Ishikawa (cell line): Measurements from ENCODE around the gene TNFAIP8L3.

ENCODE experiments used
- CEBPB ChIP-seq: IDR thresholded peaks from 2 replicates; pipeline ENCODE4 v1.6.1; 2012
- CREB1 ChIP-seq: IDR thresholded peaks from 2 replicates; pipeline ENCODE4 v1.6.1; 2012; ENCODE audit warnings: low read depth
- EGR1 ChIP-seq: IDR thresholded peaks from 2 replicates; pipeline ENCODE4 v1.6.1; 2012
- EP300 ChIP-seq: IDR thresholded peaks from 2 replicates; pipeline ENCODE4 v1.6.1; 2012; ENCODE audit warnings: borderline replicate concordance
- FOXM1 ChIP-seq: IDR thresholded peaks from 2 replicates; pipeline ENCODE4 v1.6.1; 2012; ENCODE audit warnings: low read depth, borderline replicate concordance
- NFIC ChIP-seq: IDR thresholded peaks from 2 replicates; pipeline ENCODE4 v1.6.1; 2012
- RAD21 ChIP-seq: IDR thresholded peaks from 2 replicates; pipeline ENCODE4 v1.6.1; 2012; ENCODE audit warnings: low read depth
- TAF1 ChIP-seq: IDR thresholded peaks from 2 replicates; pipeline ENCODE4 v1.6.1; 2012; ENCODE audit warnings: low read depth, mild to moderate bottlenecking
- TCF12 ChIP-seq: IDR thresholded peaks from 2 replicates; pipeline ENCODE4 v1.6.1; 2012; ENCODE audit warnings: low read depth
- TEAD4 ChIP-seq: IDR thresholded peaks from 2 replicates; pipeline ENCODE4 v1.6.1; 2012
- YY1 ChIP-seq: IDR thresholded peaks from 2 replicates; pipeline ENCODE4 v1.6.1; 2012; ENCODE audit warnings: low read depth
- ZBTB7A ChIP-seq: IDR thresholded peaks from 2 replicates; pipeline ENCODE4 v1.6.1; 2012; ENCODE audit warnings: low read depth
- TF ChIP-seq, protein P1 (sequence below): IDR thresholded peaks from 2 replicates; pipeline ENCODE4 v1.6.1; 2012
- TF ChIP-seq, protein P2 (sequence below): IDR thresholded peaks from 2 replicates; pipeline ENCODE4 v1.6.1; 2012; ENCODE audit warnings: low read depth, mild to moderate bottlenecking
- TF ChIP-seq, protein P3 (sequence below): IDR thresholded peaks from 2 replicates; pipeline ENCODE4 v1.6.1; 2012

The TNFAIP8L3 gene

GRCh38 chr15:51046799-51047449, 47.8 kb downstream of the TNFAIP8L3 start:
- TF ChIP-seq, protein P1, sequence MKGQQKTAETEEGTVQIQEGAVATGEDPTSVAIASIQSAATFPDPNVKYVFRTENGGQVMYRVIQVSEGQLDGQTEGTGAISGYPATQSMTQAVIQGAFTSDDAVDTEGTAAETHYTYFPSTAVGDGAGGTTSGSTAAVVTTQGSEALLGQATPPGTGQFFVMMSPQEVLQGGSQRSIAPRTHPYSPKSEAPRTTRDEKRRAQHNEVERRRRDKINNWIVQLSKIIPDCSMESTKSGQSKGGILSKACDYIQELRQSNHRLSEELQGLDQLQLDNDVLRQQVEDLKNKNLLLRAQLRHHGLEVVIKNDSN, result no peak
- TF ChIP-seq EGR1 (no peak), CREB1 (no peak), FOXM1 (no peak), YY1 (no peak), NFIC (no peak), TAF1 (no peak), TEAD4 (no peak), RAD21 (no peak)
- TF ChIP-seq, protein P2, sequence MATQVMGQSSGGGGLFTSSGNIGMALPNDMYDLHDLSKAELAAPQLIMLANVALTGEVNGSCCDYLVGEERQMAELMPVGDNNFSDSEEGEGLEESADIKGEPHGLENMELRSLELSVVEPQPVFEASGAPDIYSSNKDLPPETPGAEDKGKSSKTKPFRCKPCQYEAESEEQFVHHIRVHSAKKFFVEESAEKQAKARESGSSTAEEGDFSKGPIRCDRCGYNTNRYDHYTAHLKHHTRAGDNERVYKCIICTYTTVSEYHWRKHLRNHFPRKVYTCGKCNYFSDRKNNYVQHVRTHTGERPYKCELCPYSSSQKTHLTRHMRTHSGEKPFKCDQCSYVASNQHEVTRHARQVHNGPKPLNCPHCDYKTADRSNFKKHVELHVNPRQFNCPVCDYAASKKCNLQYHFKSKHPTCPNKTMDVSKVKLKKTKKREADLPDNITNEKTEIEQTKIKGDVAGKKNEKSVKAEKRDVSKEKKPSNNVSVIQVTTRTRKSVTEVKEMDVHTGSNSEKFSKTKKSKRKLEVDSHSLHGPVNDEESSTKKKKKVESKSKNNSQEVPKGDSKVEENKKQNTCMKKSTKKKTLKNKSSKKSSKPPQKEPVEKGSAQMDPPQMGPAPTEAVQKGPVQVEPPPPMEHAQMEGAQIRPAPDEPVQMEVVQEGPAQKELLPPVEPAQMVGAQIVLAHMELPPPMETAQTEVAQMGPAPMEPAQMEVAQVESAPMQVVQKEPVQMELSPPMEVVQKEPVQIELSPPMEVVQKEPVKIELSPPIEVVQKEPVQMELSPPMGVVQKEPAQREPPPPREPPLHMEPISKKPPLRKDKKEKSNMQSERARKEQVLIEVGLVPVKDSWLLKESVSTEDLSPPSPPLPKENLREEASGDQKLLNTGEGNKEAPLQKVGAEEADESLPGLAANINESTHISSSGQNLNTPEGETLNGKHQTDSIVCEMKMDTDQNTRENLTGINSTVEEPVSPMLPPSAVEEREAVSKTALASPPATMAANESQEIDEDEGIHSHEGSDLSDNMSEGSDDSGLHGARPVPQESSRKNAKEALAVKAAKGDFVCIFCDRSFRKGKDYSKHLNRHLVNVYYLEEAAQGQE, result no peak
- TF ChIP-seq, protein P3, sequence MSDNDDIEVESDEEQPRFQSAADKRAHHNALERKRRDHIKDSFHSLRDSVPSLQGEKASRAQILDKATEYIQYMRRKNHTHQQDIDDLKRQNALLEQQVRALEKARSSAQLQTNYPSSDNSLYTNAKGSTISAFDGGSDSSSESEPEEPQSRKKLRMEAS, result no peak

GRCh38 chr15:51046016-51046415, 48.7 kb downstream of the TNFAIP8L3 start:
- TF ChIP-seq NFIC, result no peak
- TF ChIP-seq TAF1, result no peak
- TF ChIP-seq, protein P3, result no peak

DNA sequence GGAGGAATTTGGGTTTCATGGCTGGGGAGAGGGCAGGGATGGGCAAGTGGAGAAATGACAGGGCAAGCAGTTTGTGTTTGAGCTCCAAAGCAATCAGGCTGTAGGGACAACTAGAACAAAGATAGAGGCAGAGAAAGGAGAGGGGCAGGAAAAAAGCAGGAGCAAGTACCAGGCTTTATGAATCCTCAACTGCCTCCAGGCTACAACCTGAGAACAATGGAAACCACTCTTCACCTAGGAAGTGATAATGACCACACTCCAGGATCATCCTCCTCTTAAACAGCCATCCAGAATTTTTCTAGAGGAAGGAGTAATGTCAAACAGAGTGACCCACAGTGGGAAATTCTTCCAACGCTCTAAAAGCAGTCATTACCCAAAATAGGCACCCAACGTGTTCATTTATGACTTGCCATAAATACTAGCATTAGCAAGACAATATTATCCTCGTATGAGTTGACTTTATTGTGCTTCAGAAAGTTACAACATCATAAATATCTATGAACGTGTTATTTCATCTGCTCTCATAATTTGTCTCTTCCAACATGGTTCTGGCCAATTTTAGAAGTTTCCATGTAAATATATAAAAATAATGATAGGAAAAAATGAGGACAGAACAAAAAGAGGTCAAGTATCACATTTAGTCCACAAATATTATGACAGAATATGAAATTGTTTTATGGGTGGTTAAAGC, 50.5 kb downstream of the TNFAIP8L3 start:
- TF ChIP-seq EGR1, result no peak
- TF ChIP-seq CREB1, result no peak
- TF ChIP-seq, protein P1, result no peak
- no peak for TF ChIP-seq TEAD4
- no peak for TF ChIP-seq RAD21
- TF ChIP-seq ZBTB7A, result no peak
- TF ChIP-seq, protein P3, result no peak
- no peak for TF ChIP-seq NFIC
- no peak for TF ChIP-seq YY1
- no peak for TF ChIP-seq TCF12
- no peak for TF ChIP-seq EP300
- TF ChIP-seq CEBPB, result no peak
- TF ChIP-seq TAF1, result no peak
- TF ChIP-seq, protein P2, result no peak
- no peak for TF ChIP-seq FOXM1

DNA sequence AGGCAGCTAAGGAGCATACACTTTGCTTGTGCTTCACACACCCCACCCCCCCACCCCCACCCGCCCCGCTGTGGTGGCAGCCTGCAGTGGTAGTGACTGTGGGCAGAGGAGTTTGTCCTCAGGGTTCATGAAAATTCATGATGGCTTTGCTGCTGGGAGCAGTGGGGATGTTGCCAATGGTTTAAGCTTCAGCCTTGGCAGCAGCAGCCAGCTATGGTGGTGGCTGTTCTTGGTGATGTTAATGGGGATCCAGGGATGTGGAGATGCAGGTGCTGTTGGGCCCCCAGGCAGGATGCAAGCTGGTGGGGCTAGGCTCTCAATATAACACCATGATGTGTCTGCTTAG, 55.8 kb downstream of the TNFAIP8L3 start:
- TF ChIP-seq, protein P1, result no peak
- TF ChIP-seq FOXM1 (no peak), CREB1 (no peak), ZBTB7A (no peak), RAD21 (no peak), EP300 (no peak), TEAD4 (no peak), CEBPB (no peak), TAF1 (no peak), NFIC (no peak), YY1 (no peak), TCF12 (no peak)
- TF ChIP-seq, protein P2, result no peak
